Measurements from ENCODE around the gene INPP5A.

INPP5A gene

DNA sequence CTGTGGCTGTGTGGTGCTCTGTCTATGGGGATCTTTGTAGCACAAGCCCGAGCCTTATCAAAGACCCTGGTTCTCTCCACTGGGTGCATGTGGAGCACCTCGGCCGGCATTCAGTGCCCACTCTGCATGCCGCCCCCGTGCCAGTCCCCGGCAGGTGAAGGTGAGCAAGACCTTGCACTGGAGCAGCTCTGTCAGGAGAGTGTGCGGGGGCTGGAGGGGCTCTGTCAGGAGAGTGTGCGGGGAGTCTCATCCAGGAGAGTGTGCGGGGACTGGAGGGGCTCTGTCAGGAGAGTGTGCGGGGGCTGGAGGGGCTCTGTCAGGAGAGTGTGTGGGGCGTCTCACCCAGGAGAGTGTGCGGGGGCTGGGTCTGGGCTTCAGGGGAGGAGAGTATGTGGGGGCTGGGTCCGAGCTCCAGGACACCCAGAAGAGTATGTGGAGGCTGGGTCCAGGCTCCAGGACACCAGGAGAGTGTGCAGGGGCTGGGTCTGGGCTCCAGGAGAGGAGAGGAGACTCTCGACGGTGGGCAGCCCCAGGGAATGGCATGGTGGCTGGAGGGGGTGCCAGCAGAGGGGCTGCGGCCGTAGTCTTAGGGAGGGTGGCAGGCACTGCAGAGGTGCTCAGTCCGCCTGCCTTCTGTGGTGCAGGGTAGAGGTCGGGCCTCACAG, 40.8 kb downstream of the INPP5A start:
- no peaks in the 10 kb centered on the region for H3K27me3 ChIP-seq (ENCODE audit: insufficient read depth, poor library complexity, severe bottlenecking)
- no peak overlapping the region for H3K27ac ChIP-seq (replicated peaks)
- H3K4me3 ChIP-seq (replicated peaks; ENCODE audit: insufficient read depth, low read length) = no peak overlapping the region
- no peak for DNase-seq (ENCODE audit: low read depth in 1 of 2, low spot score in 1 of 2)
- TF ChIP-seq, protein P1, sequence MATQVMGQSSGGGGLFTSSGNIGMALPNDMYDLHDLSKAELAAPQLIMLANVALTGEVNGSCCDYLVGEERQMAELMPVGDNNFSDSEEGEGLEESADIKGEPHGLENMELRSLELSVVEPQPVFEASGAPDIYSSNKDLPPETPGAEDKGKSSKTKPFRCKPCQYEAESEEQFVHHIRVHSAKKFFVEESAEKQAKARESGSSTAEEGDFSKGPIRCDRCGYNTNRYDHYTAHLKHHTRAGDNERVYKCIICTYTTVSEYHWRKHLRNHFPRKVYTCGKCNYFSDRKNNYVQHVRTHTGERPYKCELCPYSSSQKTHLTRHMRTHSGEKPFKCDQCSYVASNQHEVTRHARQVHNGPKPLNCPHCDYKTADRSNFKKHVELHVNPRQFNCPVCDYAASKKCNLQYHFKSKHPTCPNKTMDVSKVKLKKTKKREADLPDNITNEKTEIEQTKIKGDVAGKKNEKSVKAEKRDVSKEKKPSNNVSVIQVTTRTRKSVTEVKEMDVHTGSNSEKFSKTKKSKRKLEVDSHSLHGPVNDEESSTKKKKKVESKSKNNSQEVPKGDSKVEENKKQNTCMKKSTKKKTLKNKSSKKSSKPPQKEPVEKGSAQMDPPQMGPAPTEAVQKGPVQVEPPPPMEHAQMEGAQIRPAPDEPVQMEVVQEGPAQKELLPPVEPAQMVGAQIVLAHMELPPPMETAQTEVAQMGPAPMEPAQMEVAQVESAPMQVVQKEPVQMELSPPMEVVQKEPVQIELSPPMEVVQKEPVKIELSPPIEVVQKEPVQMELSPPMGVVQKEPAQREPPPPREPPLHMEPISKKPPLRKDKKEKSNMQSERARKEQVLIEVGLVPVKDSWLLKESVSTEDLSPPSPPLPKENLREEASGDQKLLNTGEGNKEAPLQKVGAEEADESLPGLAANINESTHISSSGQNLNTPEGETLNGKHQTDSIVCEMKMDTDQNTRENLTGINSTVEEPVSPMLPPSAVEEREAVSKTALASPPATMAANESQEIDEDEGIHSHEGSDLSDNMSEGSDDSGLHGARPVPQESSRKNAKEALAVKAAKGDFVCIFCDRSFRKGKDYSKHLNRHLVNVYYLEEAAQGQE (IDR thresholded peaks at IDR 0.05; ENCODE audit: insufficient replicate concordance, low read depth) = no peak
- TF ChIP-seq CTCF (IDR thresholded peaks at IDR 0.05; ENCODE audit: insufficient read depth, low read length) = no peak
- no peak for TF ChIP-seq GABPA (IDR thresholded peaks at IDR 0.05; ENCODE audit: low read depth)
- no peak for TF ChIP-seq SPI1 (IDR thresholded peaks at IDR 0.05; ENCODE audit: borderline replicate concordance, low read depth)
- no peak for TF ChIP-seq POLR2AphosphoS5 (IDR thresholded peaks at IDR 0.05; ENCODE audit: low read depth)

DNA sequence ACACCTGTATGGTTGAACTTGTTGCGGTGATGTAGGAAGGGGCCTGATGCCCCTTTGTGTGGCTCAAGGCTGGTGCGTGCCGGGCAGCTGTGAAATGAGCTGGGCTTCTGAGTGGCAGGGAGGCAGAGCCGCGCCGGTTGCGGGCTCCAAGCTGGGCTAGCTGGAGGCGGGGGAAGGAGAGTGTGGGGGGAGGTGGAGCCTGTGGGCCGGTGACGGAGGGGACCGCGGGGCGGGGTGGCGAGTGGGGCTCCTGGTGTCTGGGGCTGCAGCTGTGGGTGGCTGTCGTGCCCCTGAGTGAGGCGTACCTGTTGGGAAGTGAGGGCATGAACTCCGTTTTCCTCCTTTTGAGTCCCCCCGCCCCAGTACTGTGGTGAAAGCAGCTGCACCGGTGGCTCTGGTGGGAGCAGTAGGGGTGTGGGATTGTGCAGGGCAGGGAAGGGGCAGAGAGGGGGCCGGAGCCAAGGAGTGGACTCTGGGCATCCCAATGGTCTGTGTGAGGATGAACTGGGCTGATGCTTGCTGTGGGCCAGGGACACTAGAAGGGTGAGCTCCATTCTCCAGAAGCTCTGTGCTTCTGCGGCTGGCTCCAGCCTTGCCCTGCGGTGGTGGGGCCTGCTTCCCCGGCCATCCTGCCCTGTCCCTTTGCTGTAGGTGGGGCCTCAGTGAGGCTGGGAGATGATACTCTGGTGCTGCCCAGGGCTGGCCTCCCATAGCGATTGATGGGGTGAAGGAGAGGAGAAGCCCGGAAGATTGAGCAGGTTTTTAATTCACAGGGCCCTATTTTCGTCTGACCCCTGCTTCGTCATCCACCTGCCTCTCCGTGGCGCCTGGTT, 41.7 kb downstream of the INPP5A start:
- H3K4me3 ChIP-seq (replicated peaks; ENCODE audit: insufficient read depth, low read length) = no peak overlapping the region
- DNase-seq (ENCODE audit: low read depth in 1 of 2, low spot score in 1 of 2) = no peak
- no peaks in the 10 kb centered on the region for H3K27me3 ChIP-seq (ENCODE audit: insufficient read depth, poor library complexity, severe bottlenecking)
- no peak for TF ChIP-seq POLR2AphosphoS5 (IDR thresholded peaks at IDR 0.05; ENCODE audit: low read depth)
- no peak for TF ChIP-seq GABPA (IDR thresholded peaks at IDR 0.05; ENCODE audit: low read depth)
- no peak for TF ChIP-seq CTCF (IDR thresholded peaks at IDR 0.05; ENCODE audit: insufficient read depth, low read length)
- TF ChIP-seq SPI1 (IDR thresholded peaks at IDR 0.05; ENCODE audit: borderline replicate concordance, low read depth) = no peak
- no peak overlapping the region for H3K27ac ChIP-seq (replicated peaks)

DNA sequence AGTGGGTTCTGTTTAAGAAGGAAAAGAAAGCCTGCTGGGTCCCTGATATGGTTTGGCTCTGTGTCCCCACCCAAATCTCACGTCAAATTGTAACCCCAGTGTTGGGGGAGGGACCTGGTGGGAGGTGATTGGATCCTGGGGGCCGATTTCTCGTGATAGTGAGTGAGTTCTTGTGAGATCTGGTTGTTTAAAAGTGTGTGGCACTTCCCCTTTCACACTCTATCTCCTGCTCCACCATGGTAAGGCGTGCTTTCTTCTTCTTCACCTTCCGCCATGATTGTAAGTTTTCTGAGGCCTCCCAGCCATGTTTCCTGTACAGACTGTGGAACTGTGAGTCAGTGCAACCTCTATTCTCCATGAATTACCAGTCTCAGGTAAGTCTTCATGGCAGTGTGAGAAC, 42.6 kb downstream of the INPP5A start:
- no peaks in the 10 kb centered on the region for H3K27me3 ChIP-seq (ENCODE audit: insufficient read depth, poor library complexity, severe bottlenecking)
- H3K27ac ChIP-seq (replicated peaks) = no peak overlapping the region
- no peak overlapping the region for H3K4me3 ChIP-seq (replicated peaks; ENCODE audit: insufficient read depth, low read length)
- DNase-seq (ENCODE audit: low read depth in 1 of 2, low spot score in 1 of 2) = no peak
- TF ChIP-seq GABPA (IDR thresholded peaks at IDR 0.05; ENCODE audit: low read depth) (no peak), SPI1 (IDR thresholded peaks at IDR 0.05; ENCODE audit: borderline replicate concordance, low read depth) (peak; percentile 86)

GRCh38 chr10:132580617-132581016, 43.0 kb downstream of the INPP5A start:
- no peak overlapping the region for H3K4me3 ChIP-seq (replicated peaks; ENCODE audit: insufficient read depth, low read length)
- TF ChIP-seq CTCF (IDR thresholded peaks at IDR 0.05; ENCODE audit: insufficient read depth, low read length) = no peak
- TF ChIP-seq SPI1 (IDR thresholded peaks at IDR 0.05; ENCODE audit: borderline replicate concordance, low read depth) = no peak
- no peak for TF ChIP-seq POLR2AphosphoS5 (IDR thresholded peaks at IDR 0.05; ENCODE audit: low read depth)
- no peak for TF ChIP-seq GABPA (IDR thresholded peaks at IDR 0.05; ENCODE audit: low read depth)
- TF ChIP-seq, protein P1 (IDR thresholded peaks at IDR 0.05; ENCODE audit: insufficient replicate concordance, low read depth) = no peak
- no peak for DNase-seq (ENCODE audit: low read depth in 1 of 2, low spot score in 1 of 2)
- no peak overlapping the region for H3K27ac ChIP-seq (replicated peaks)
- H3K27me3 ChIP-seq (ENCODE audit: insufficient read depth, poor library complexity, severe bottlenecking) = no peaks in the 10 kb centered on the region
